HEK293 (cell line): ENCODE measurements around the gene EFCAB6.

Experiments
- CTCF ChIA-PET: fragments of 350-600 bp; formaldehyde crosslinking; extraction: SDS; loops from one replicate; lab custom pipeline; 2021; ENCODE audit warnings: antibody characterized with exemption; lab: Yijun Ruan, JAX
- POLR2A ChIA-PET: fragments of 300-600 bp; formaldehyde crosslinking; extraction: SDS; loops from one replicate; lab custom pipeline; 2020; ENCODE audit warnings: antibody characterized with exemption, inconsistent platforms; lab: Yijun Ruan, JAX
- H3K27ac ChIP-seq: fragments of 200-500 bp; sonication (Bioruptor generic); 2 replicates; pipeline ENCODE4 v1.5.1; 2014; ENCODE audit warnings: low read depth, low read length, control low read depth, inconsistent platforms; ENCODE audit errors: extremely low read depth
- H3K36me3 ChIP-seq, 2 experiments: fragments of 200-500 bp in 1 of 2; sonication (Bioruptor generic) in 1 of 2; 1 replicate in 1 of 2; 2 replicates in 1 of 2; pipeline ENCODE4 v1.5.1; 2014 to 2017; ENCODE audit warnings: inconsistent platforms in 2 of 2, low read length in 2 of 2; ENCODE audit not compliant: control insufficient read depth in 2 of 2, insufficient read depth in 1 of 2
- H3K4me1 ChIP-seq: fragments of 200-500 bp; sonication (Bioruptor generic); 2 replicates; pipeline ENCODE4 v1.5.1; 2014; ENCODE audit warnings: mild to moderate bottlenecking, low read length, inconsistent platforms; ENCODE audit not compliant: control insufficient read depth, insufficient read depth
- H3K4me3 ChIP-seq: 2 replicates; pipeline ENCODE4 v1.5.1; 2011; ENCODE audit warnings: low read depth, mild to moderate bottlenecking, control low read depth, low read length, moderate library complexity
- H3K9me3 ChIP-seq: fragments of 200-500 bp; sonication (Bioruptor generic); 2 replicates; pipeline ENCODE4 v1.5.1; 2014; ENCODE audit warnings: low read depth, low read length, inconsistent platforms; ENCODE audit not compliant: control insufficient read depth, insufficient read depth
- BCL11B ChIP-seq: fragments of 450-650 bp; formaldehyde crosslinking; IDR thresholded peaks from 2 replicates; pipeline ENCODE4 v1.5.1; 2016; ENCODE audit warnings: low read depth, missing biosample characterization, missing genetic modification characterization
- EGR2 ChIP-seq: fragments of 450-650 bp; formaldehyde crosslinking; IDR thresholded peaks from 2 replicates; pipeline ENCODE4 v1.5.1; 2016; ENCODE audit warnings: low read depth, missing biosample characterization, missing genetic modification characterization
- HOXC10 ChIP-seq: sonication (generic); formaldehyde crosslinking; IDR thresholded peaks from 2 replicates; pipeline ENCODE4 v1.8.1; 2023; ENCODE audit warnings: mild to moderate bottlenecking, missing genetic modification reagents
- MEIS1 ChIP-seq: sonication (generic); formaldehyde crosslinking; IDR thresholded peaks from 2 replicates; pipeline ENCODE4 v1.8.1; 2022; ENCODE audit warnings: missing genetic modification reagents, mild to moderate bottlenecking, borderline replicate concordance
- SALL2 ChIP-seq: fragments of 450-650 bp; formaldehyde crosslinking; IDR thresholded peaks from 2 replicates; pipeline ENCODE4 v1.5.0; 2017; ENCODE audit warnings: missing biosample characterization, mild to moderate bottlenecking, missing genetic modification characterization, borderline replicate concordance
- SP2 ChIP-seq: fragments of 450-650 bp; formaldehyde crosslinking; IDR thresholded peaks from 2 replicates; pipeline ENCODE4 v1.5.1; 2016; ENCODE audit warnings: missing biosample characterization, missing genetic modification characterization
- SP3 ChIP-seq: fragments of 450-650 bp; formaldehyde crosslinking; IDR thresholded peaks from 2 replicates; pipeline ENCODE4 v1.5.1; 2016; ENCODE audit warnings: missing biosample characterization, missing genetic modification characterization
- YY2 ChIP-seq: fragments of 450-650 bp; formaldehyde crosslinking; IDR thresholded peaks from 2 replicates; pipeline ENCODE4 v1.5.1; 2016; ENCODE audit warnings: missing biosample characterization, missing genetic modification characterization
- ZNF138 ChIP-seq: fragments of 450-650 bp; formaldehyde crosslinking; IDR thresholded peaks from 2 replicates; pipeline ENCODE4 v1.5.1; 2016; ENCODE audit warnings: missing biosample characterization, missing genetic modification characterization, borderline replicate concordance
- ZNF155 ChIP-seq: fragments of 450-650 bp; formaldehyde crosslinking; IDR thresholded peaks from 2 replicates; pipeline ENCODE4 v1.5.1; 2016; ENCODE audit warnings: missing biosample characterization, missing genetic modification characterization
- ZNF184 ChIP-seq: fragments of 450-650 bp; IDR thresholded peaks from 2 replicates; pipeline ENCODE4 v1.5.1; 2018; ENCODE audit warnings: missing biosample characterization, mild to moderate bottlenecking, missing genetic modification characterization
- ZNF19 ChIP-seq: fragments of 450-650 bp; formaldehyde crosslinking; IDR thresholded peaks from 2 replicates; pipeline ENCODE4; 2016; ENCODE audit warnings: missing biosample characterization, missing genetic modification characterization, low read depth
- ZNF24 ChIP-seq: fragments of 450-650 bp; formaldehyde crosslinking; IDR thresholded peaks from 2 replicates; pipeline ENCODE4 v1.5.1; 2016; ENCODE audit warnings: missing biosample characterization, missing genetic modification characterization
- ZNF350 ChIP-seq: fragments of 450-650 bp; formaldehyde crosslinking; IDR thresholded peaks from 2 replicates; pipeline ENCODE4 v1.5.0; 2017; ENCODE audit warnings: missing biosample characterization, mild to moderate bottlenecking, missing genetic modification characterization
- ZNF623 ChIP-seq: fragments of 450-650 bp; formaldehyde crosslinking; IDR thresholded peaks from 2 replicates; pipeline ENCODE4 v1.5.1; 2016; ENCODE audit warnings: missing biosample characterization, missing genetic modification characterization
- ZSCAN30 ChIP-seq: fragments of 450-650 bp; IDR thresholded peaks from 2 replicates; pipeline ENCODE4 v1.5.1; 2018; ENCODE audit warnings: missing biosample characterization, mild to moderate bottlenecking, missing genetic modification characterization, moderate library complexity
- TF ChIP-seq, protein P1 (sequence below): fragments of 450-650 bp; formaldehyde crosslinking; IDR thresholded peaks from 2 replicates; pipeline ENCODE4 v1.5.1; 2016; ENCODE audit warnings: missing biosample characterization, missing genetic modification characterization
- TF ChIP-seq, protein P2 (sequence below): fragments of 450-650 bp; formaldehyde crosslinking; IDR thresholded peaks from 2 replicates; pipeline ENCODE4 v1.5.1; 2016; ENCODE audit warnings: missing biosample characterization, missing genetic modification characterization
- TF ChIP-seq, protein P3 (sequence below): fragments of 450-650 bp; formaldehyde crosslinking; IDR thresholded peaks from 2 replicates; pipeline ENCODE4 v1.5.1; 2016; ENCODE audit warnings: missing biosample characterization, missing genetic modification characterization, low read depth
- TF ChIP-seq, protein P4 (sequence below): sonication (generic); formaldehyde crosslinking; IDR thresholded peaks from 2 replicates; pipeline ENCODE4 v1.8.1; 2022; ENCODE audit warnings: mild to moderate bottlenecking, moderate library complexity, missing genetic modification reagents

The EFCAB6 gene

DNA sequence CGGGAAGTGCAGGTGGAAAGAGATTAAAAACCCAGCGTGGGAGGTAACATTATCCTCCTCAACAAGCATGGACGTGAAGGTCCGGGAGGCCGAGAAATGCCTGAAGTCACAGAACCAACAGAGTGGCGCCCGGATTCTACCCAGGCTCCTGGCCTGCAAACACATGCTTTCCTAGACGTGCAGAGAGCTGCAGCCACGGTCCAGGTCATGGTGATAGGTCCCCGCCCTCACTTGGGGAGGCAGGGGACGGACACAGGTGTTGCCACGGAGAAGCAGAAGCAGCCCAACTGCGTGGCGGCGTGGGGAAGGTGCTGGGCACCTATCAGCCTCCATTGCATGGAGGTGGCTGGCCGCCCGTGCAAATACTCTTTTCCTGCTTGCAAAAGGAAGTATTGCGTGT, 251.5 kb downstream of the EFCAB6 start:
- CTCF ChIA-PET: no interaction called here
- TF ChIP-seq ZNF155 (tag by site-specific recombination) (no peak), SALL2 (tag by site-specific recombination) (no peak)
- TF ChIP-seq, protein P1, sequence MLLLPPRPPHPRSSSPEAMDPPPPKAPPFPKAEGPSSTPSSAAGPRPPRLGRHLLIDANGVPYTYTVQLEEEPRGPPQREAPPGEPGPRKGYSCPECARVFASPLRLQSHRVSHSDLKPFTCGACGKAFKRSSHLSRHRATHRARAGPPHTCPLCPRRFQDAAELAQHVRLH (tag by site-specific recombination): no peak
- TF ChIP-seq, all 188 proteins: peak for 0
- Histone ChIP-seq H3K4me1 (no peaks in the 10 kb centered on the region), H3K4me3 (no peak overlapping the region), H3K36me3 (no peaks in the 10 kb centered on the region), H3K9me3 (no peaks in the 10 kb centered on the region), H3K27ac (no peak overlapping the region)
- POLR2A ChIA-PET: no interaction called here

DNA sequence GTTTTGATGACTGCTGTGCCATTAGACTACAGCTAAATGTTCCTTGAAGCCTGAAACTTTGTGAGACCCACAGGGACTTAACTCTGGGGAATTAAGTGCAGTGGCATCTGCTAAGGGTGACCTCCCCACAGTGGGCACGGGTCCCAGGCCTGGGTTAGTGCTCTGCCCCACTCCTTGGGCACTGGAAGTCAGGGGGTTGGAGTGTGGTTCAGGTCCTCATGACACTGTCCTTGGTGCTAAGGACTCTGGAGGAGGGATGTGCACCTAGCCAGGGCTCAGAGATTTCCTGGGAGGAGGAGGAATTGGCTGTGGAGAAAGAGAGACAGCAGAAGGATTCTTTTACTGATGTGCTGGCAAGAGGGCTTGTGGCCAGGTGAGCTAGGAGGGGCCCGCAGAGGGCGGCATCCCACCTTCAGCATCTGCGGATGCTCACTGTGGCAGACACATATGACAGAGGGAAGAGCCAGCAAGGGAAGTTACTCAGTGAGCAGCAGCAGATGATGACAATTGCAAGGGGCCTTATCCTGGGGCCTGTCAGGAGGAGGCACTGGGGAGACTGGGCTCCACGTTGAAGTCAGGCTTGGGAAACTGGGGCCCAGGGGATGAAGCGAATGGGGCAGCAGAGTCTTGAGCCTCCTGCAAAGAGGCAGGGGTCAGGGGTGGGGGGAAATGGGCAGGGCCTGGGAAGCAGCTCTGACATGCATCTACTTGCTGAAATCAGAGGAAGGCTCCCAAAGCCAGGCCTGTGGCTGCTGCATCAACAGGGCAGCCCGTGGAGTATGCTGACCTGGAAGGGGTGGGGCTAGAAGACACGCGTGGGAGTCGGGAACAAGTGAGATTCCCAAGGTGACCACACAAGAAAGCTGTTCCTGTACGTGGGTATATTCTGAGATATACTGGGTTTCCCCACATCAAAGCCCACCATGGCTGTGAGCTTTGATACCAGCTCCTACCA, 256.3 kb downstream of the EFCAB6 start:
- Histone ChIP-seq H3K27ac (no peak overlapping the region), H3K4me3 (no peak overlapping the region), H3K36me3 (no peaks in the 10 kb centered on the region), H3K9me3 (no peaks in the 10 kb centered on the region), H3K4me1 (no peaks in the 10 kb centered on the region)
- ChIA-PET POLR2A (interaction anchor here (0.6 kb wide), 1 partner anchor 125 kb away, joined by 5 read pairs; no protein-coding TSS in a partner anchor), CTCF (no interaction called here)
- no peak for TF ChIP-seq SP3
- TF ChIP-seq, protein P2, sequence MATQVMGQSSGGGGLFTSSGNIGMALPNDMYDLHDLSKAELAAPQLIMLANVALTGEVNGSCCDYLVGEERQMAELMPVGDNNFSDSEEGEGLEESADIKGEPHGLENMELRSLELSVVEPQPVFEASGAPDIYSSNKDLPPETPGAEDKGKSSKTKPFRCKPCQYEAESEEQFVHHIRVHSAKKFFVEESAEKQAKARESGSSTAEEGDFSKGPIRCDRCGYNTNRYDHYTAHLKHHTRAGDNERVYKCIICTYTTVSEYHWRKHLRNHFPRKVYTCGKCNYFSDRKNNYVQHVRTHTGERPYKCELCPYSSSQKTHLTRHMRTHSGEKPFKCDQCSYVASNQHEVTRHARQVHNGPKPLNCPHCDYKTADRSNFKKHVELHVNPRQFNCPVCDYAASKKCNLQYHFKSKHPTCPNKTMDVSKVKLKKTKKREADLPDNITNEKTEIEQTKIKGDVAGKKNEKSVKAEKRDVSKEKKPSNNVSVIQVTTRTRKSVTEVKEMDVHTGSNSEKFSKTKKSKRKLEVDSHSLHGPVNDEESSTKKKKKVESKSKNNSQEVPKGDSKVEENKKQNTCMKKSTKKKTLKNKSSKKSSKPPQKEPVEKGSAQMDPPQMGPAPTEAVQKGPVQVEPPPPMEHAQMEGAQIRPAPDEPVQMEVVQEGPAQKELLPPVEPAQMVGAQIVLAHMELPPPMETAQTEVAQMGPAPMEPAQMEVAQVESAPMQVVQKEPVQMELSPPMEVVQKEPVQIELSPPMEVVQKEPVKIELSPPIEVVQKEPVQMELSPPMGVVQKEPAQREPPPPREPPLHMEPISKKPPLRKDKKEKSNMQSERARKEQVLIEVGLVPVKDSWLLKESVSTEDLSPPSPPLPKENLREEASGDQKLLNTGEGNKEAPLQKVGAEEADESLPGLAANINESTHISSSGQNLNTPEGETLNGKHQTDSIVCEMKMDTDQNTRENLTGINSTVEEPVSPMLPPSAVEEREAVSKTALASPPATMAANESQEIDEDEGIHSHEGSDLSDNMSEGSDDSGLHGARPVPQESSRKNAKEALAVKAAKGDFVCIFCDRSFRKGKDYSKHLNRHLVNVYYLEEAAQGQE (tag by site-specific recombination): peak; percentile 57; the same call in 1 of the 2 replicates

DNA sequence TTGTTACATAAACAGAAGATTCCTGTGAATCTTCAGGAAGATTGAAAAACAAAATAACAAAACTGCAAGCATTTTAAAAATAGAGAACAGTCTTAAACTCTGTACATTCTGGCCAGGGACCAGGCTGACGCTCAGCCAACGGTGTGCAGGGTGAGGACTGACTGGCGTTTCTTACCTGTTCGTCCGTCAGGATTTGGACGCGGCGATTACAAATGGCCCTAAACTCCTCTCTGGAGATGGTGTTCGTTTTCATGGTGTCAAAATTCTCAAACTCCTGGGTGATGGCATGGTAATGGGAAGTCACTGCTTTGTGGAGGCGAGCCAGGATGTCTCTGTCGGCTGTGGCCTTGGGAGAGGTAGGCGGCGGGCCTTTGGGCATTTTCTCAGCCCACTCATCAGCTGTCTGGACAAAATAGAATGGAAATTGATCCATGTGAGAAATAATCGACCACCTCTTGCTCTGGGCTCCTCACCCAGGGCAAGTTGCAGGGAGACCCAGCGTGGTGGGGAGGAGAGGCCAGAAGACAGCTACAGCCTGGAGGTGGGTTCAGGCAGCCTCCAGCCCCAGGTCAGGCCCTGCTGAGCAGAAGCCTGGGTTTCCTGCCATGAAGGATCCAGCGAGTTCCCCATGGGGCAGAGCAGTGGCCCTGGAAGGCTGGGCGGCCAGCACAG, 257.3 kb downstream of the EFCAB6 start:
- ChIA-PET CTCF (no interaction called here), POLR2A (no interaction called here)
- Histone ChIP-seq H3K36me3 (no peaks in the 10 kb centered on the region), H3K27ac (no peak overlapping the region), H3K4me1 (no peaks in the 10 kb centered on the region), H3K9me3 (no peaks in the 10 kb centered on the region), H3K4me3 (no peak overlapping the region)
- no peak for TF ChIP-seq ZNF350 (tag by site-specific recombination)
- no peak for TF ChIP-seq YY2 (tag by site-specific recombination)
- TF ChIP-seq EGR2 (tag by site-specific recombination): no peak
- TF ChIP-seq MEIS1 (CRISPR knock-in tag): no peak
- TF ChIP-seq ZSCAN30 (tag by site-specific recombination): no peak
- TF ChIP-seq ZNF19: no peak
- TF ChIP-seq BCL11B: no peak
- TF ChIP-seq ZNF24 (tag by site-specific recombination): no peak
- TF ChIP-seq ZNF138: no peak
- no peak for TF ChIP-seq HOXC10 (CRISPR knock-in tag)
- no peak for TF ChIP-seq SP2 (tag by site-specific recombination)
- TF ChIP-seq ZNF184: no peak
- TF ChIP-seq, protein P3, sequence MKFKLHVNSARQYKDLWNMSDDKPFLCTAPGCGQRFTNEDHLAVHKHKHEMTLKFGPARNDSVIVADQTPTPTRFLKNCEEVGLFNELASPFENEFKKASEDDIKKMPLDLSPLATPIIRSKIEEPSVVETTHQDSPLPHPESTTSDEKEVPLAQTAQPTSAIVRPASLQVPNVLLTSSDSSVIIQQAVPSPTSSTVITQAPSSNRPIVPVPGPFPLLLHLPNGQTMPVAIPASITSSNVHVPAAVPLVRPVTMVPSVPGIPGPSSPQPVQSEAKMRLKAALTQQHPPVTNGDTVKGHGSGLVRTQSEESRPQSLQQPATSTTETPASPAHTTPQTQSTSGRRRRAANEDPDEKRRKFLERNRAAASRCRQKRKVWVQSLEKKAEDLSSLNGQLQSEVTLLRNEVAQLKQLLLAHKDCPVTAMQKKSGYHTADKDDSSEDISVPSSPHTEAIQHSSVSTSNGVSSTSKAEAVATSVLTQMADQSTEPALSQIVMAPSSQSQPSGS (tag by site-specific recombination): no peak
- no peak for TF ChIP-seq ZNF623
- TF ChIP-seq, protein P4, sequence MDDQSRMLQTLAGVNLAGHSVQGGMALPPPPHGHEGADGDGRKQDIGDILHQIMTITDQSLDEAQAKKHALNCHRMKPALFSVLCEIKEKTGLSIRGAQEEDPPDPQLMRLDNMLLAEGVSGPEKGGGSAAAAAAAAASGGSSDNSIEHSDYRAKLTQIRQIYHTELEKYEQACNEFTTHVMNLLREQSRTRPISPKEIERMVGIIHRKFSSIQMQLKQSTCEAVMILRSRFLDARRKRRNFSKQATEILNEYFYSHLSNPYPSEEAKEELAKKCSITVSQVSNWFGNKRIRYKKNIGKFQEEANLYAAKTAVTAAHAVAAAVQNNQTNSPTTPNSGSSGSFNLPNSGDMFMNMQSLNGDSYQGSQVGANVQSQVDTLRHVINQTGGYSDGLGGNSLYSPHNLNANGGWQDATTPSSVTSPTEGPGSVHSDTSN (CRISPR knock-in tag): no peak
